Osteocyte (in vitro differentiated cells): ENCODE results near the gene UPF1. TPM values are rescaled to one million over a fixed set of nuclear protein-coding genes. Genes with fewer than 3 reads are reported as not detected.

ENCODE experiments used
- DNase-seq: peaks from one replicate; pipeline ENCODE4 v3.0.0; 2021; ENCODE audit warnings: mixed read lengths; ENCODE audit not compliant: unreplicated experiment; ENCODE audit errors: extremely low spot score
- H3K27ac Mint-ChIP-seq: one replicate; pipeline ENCODE4 v1.8.0; 2021; ENCODE audit warnings: mild to moderate bottlenecking, mixed read lengths; ENCODE audit not compliant: unreplicated experiment
- H3K27me3 Mint-ChIP-seq: one replicate; pipeline ENCODE4 v1.8.0; 2021; ENCODE audit warnings: mixed read lengths; ENCODE audit not compliant: unreplicated experiment
- H3K36me3 Mint-ChIP-seq: one replicate; pipeline ENCODE4 v1.8.0; 2021; ENCODE audit warnings: mixed read lengths; ENCODE audit not compliant: unreplicated experiment
- H3K4me1 Mint-ChIP-seq: one replicate; pipeline ENCODE4 v1.8.0; 2021; ENCODE audit warnings: mixed read lengths; ENCODE audit not compliant: unreplicated experiment
- H3K4me3 Mint-ChIP-seq: one replicate; pipeline ENCODE4 v1.8.0; 2021; ENCODE audit warnings: mild to moderate bottlenecking, moderate library complexity, mixed read lengths; ENCODE audit not compliant: unreplicated experiment
- H3K9me3 Mint-ChIP-seq: one replicate; pipeline ENCODE4 v1.8.0; 2021; ENCODE audit warnings: mixed read lengths; ENCODE audit not compliant: unreplicated experiment
- CTCF ChIP-seq: fragments of 200-600 bp; sonication (generic); IDR thresholded peaks from 2 replicates; pipeline ENCODE4 v1.5.0; 2021; ENCODE audit warnings: antibody characterized with exemption, mild to moderate bottlenecking, moderate library complexity
- total RNA-seq: library from RNA; stranded (reverse); gene quantifications from 2 replicates; pipeline ENCODE4 v1.2.1, GENCODE V29; 2021

Gene UPF1
- total RNA-seq, 1 donor from 2014 or later = 58.0 TPM

- no peak for TF ChIP-seq CTCF
- Mint-ChIP-seq H3K4me1 (peaks cover 4% of the 10 kb centered on the region), H3K9me3 (no peaks in the 10 kb centered on the region), H3K27ac (no peak overlapping the region), H3K4me3 (no peak overlapping the region), H3K27me3 (peaks cover 23% of the 10 kb centered on the region), H3K36me3 (no peaks in the 10 kb centered on the region)
- no peak for DNase-seq
Observed at GRCh38 chr19:18800079-18800478, 31.7 kb upstream of the UPF1 start.

- Mint-ChIP-seq H3K9me3 (no peaks in the 10 kb centered on the region), H3K4me3 (no peak overlapping the region), H3K27me3 (peaks cover 23% of the 10 kb centered on the region), H3K4me1 (peaks cover 4% of the 10 kb centered on the region), H3K36me3 (no peaks in the 10 kb centered on the region), H3K27ac (no peak overlapping the region)
- no peak for TF ChIP-seq CTCF
- DNase-seq = no peak
Observed at GRCh38 chr19:18800636-18801035, 31.1 kb upstream of the UPF1 start.

GRCh38 chr19:18802354-18802753 lies 29.4 kb upstream of the UPF1 start:
- Mint-ChIP-seq H3K36me3 (no peaks in the 10 kb centered on the region), H3K9me3 (no peaks in the 10 kb centered on the region), H3K27me3 (peaks cover 18% of the 10 kb centered on the region), H3K27ac (no peak overlapping the region), H3K4me3 (no peak overlapping the region), H3K4me1 (no peaks in the 10 kb centered on the region)
- no peak for DNase-seq
- no peak for TF ChIP-seq CTCF

- no peaks in the 10 kb centered on the region for H3K36me3 Mint-ChIP-seq
Observed at GRCh38 chr19:18803550-18804138, 28.1 kb upstream of the UPF1 start.

GRCh38 chr19:18804139-18804601 lies 27.6 kb upstream of the UPF1 start:
- no peak for TF ChIP-seq CTCF
- Mint-ChIP-seq H3K4me3 (no peak overlapping the region), H3K27me3 (peaks cover 16% of the 10 kb centered on the region), H3K27ac (no peak overlapping the region), H3K36me3 (no peaks in the 10 kb centered on the region), H3K9me3 (no peaks in the 10 kb centered on the region), H3K4me1 (no peaks in the 10 kb centered on the region)
- DNase-seq = no peak

More at GRCh38 chr19:18803550-18804138, 28.1 kb upstream of the UPF1 start:
- no peak for TF ChIP-seq CTCF
- Mint-ChIP-seq H3K27me3 (peaks cover 16% of the 10 kb centered on the region), H3K9me3 (no peaks in the 10 kb centered on the region), H3K4me1 (no peaks in the 10 kb centered on the region), H3K4me3 (no peak overlapping the region), H3K27ac (no peak overlapping the region)
- DNase-seq = no peak
